ENCODE measurements around the gene ZNF155.
A peak's percentile ranks its signal among the peaks of the same experiment; 100 is the strongest.
"Not testable (repeated sequence)": the region's sequence is repeated elsewhere in the genome, so short reads cannot be mapped to it uniquely, and the experiment has no call there.

Gene ZNF155

GRCh38 chr19:43983912-43984686 is at the start of gene ZNF155:
TSS of gene ZNF155 (plus strand) at chr19:43984188. CDS start at chr19:43988544, 4,356 bp downstream.
- no peak within 1 kb of the TSS for H3K27ac ChIP-seq (ENCODE audit: low read length)
- H3K4me3 ChIP-seq (ENCODE audit: low read length): peak within 1 kb of the TSS; percentile 94
- H3K4me1 ChIP-seq (ENCODE audit: insufficient read depth, low read length): no peaks in the 10 kb centered on the region; the same call in 1 of the 2 replicates
- peaks cover 23% of the 10 kb centered on the region for H3K9me3 ChIP-seq (ENCODE audit: insufficient read depth, low read depth, low read length)
- peaks cover 7% of the 10 kb centered on the region; the same call in 1 of the 2 replicates for H3K36me3 ChIP-seq (ENCODE audit: insufficient read depth, low read depth, low read length)
- H3K27me3 ChIP-seq (ENCODE audit: insufficient read depth, low read length): no peaks in the 10 kb centered on the region
- peak within 1 kb of the TSS; percentile 77; the same call in 1 of the 2 replicates for H3K9ac ChIP-seq (ENCODE audit: low read depth, low read length)

DNA sequence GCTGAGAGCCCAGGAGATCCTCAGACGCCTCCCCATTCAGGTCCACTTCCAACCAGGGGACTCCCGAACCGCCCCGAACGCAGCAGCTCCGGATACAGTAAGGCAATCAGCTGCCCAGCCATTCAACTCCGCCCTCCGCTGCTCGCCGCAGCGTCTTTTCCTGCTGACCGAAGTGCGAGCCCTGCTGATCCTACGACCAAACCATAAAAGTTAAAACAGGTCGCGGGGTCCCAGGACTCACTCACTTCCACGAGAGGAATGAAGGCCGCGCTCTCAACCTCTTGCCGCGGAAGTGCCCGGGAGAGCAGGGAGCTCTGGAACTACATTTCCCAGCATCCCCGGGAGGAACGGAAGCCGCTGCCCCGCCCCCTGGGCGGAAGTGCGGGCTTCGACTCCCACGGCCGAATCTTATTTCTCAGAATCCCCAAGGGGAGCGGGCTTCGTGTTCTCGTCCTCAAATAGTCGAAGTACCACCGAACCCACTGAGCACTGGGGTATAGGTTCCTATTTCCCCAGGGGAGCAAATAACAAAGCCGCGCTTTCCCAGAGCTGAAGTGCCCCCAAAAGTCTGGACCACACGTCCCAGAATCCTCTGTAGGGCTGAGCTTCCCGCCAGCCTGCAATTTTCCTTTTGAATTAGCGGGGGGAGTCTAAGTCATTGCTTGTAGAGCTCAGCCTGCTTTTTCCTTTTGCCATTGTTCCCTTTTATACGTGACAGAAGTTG is 48.8 kb upstream of the ZNF155 start, which contains the start of gene ZNF45:
Gene ZNF45, minus strand, starts transcription at position 298 of the 724 bp plus-strand sequence. CDS start 13,097 bp downstream, outside the sequence.
- peaks cover 15% of the 10 kb centered on the region for H3K9me3 ChIP-seq (ENCODE audit: insufficient read depth, low read depth, low read length)
- peak within 1 kb of the TSS; percentile 73 for H3K4me3 ChIP-seq (ENCODE audit: low read length)
- H3K9ac ChIP-seq (ENCODE audit: low read depth, low read length): peak within 1 kb of the TSS; percentile 77
- H3K4me1 ChIP-seq (ENCODE audit: insufficient read depth, low read length): 0 out of 2 replicates have a peak, but pooled peaks cover 5% of the 10 kb centered on the region
- H3K27ac ChIP-seq (ENCODE audit: low read length): peak within 1 kb of the TSS; percentile 67
- H3K36me3 ChIP-seq (ENCODE audit: insufficient read depth, low read depth, low read length): peaks cover 22% of the 10 kb centered on the region
- no peaks in the 10 kb centered on the region for H3K27me3 ChIP-seq (ENCODE audit: insufficient read depth, low read length)

GRCh38 chr19:43936188-43936587 is 47.8 kb upstream of the ZNF155 start:
- Histone ChIP-seq H3K27ac (ENCODE audit: low read length) (no peak overlapping the region), H3K4me1 (ENCODE audit: insufficient read depth, low read length) (0 out of 2 replicates have a peak, but pooled peaks cover 5% of the 10 kb centered on the region), H3K36me3 (ENCODE audit: insufficient read depth, low read depth, low read length) (peaks cover 13% of the 10 kb centered on the region), H3K9ac (ENCODE audit: low read depth, low read length) (no peak overlapping the region), H3K9me3 (ENCODE audit: insufficient read depth, low read depth, low read length) (peaks cover 21% of the 10 kb centered on the region), H3K4me3 (ENCODE audit: low read length) (no peak overlapping the region), H3K27me3 (ENCODE audit: insufficient read depth, low read length) (no peaks in the 10 kb centered on the region)

GRCh38 chr19:43939557-43940260 is 44.3 kb upstream of the ZNF155 start:
- Histone ChIP-seq H3K9ac (ENCODE audit: low read depth, low read length) (no peak overlapping the region), H3K36me3 (ENCODE audit: insufficient read depth, low read depth, low read length) (no peaks in the 10 kb centered on the region)

DNA sequence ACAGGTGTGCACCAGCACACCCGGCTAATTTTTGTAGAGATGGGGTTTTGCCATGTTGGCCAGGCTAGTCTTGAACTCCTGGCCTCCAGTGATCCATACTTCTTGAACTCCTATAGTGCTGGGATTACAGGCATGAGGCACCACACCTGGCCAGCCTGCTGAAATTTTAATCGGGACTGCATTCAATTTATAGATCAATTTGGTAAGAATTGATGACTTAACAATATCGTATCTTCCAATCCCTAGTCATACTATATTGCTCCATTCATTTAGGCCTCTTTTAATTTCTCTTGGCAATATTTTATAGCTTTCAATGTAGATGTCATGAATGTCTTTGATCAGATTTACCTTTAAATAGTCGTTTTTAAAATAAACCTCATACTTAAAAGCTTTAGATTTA is 43.3 kb upstream of the ZNF155 start:
- Histone ChIP-seq H3K27ac (ENCODE audit: low read length) (no peak overlapping the region), H3K27me3 (ENCODE audit: insufficient read depth, low read length) (no peaks in the 10 kb centered on the region), H3K9me3 (ENCODE audit: insufficient read depth, low read depth, low read length) (peaks cover 46% of the 10 kb centered on the region), H3K4me1 (ENCODE audit: insufficient read depth, low read length) (no peaks in the 10 kb centered on the region), H3K4me3 (ENCODE audit: low read length) (no peak overlapping the region), H3K9ac (ENCODE audit: low read depth, low read length) (no peak overlapping the region), H3K36me3 (ENCODE audit: insufficient read depth, low read depth, low read length) (no peaks in the 10 kb centered on the region)

More at GRCh38 chr19:43939557-43940260, 44.3 kb upstream of the ZNF155 start:
- Histone ChIP-seq H3K27ac (ENCODE audit: low read length) (no peak overlapping the region), H3K27me3 (ENCODE audit: insufficient read depth, low read length) (no peaks in the 10 kb centered on the region), H3K4me1 (ENCODE audit: insufficient read depth, low read length) (no peaks in the 10 kb centered on the region), H3K4me3 (ENCODE audit: low read length) (no peak overlapping the region), H3K9me3 (ENCODE audit: insufficient read depth, low read depth, low read length) (peaks cover 39% of the 10 kb centered on the region)

DNA sequence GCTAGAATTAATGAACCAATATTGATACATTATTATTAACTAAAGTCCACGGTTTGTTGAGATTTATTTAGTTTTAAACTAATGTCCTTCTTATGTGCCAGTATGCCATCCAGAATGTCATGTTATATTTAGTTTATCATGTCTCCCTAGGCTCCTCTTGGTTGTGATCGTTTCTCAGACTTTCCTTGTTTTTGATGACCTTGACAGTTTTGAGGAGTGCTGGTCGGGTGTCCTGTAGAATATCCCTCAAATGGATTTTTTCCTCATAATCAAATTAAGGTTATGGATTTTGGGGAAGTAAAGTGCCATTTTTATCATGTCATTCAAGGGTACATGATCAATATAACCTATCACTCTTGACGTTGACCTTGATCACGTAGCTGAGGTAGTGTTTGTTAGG is 42.8 kb upstream of the ZNF155 start:
- Histone ChIP-seq H3K4me3 (ENCODE audit: low read length) (no peak overlapping the region), H3K9ac (ENCODE audit: low read depth, low read length) (no peak overlapping the region), H3K4me1 (ENCODE audit: insufficient read depth, low read length) (no peaks in the 10 kb centered on the region), H3K27me3 (ENCODE audit: insufficient read depth, low read length) (no peaks in the 10 kb centered on the region), H3K36me3 (ENCODE audit: insufficient read depth, low read depth, low read length) (no peaks in the 10 kb centered on the region), H3K9me3 (ENCODE audit: insufficient read depth, low read depth, low read length) (peaks cover 51% of the 10 kb centered on the region), H3K27ac (ENCODE audit: low read length) (no peak overlapping the region)

GRCh38 chr19:43947412-43947811 is 36.6 kb upstream of the ZNF155 start:
- H3K27ac ChIP-seq (ENCODE audit: low read length); H3K36me3 ChIP-seq (ENCODE audit: insufficient read depth, low read depth, low read length); H3K4me1 ChIP-seq (ENCODE audit: insufficient read depth, low read length); H3K4me3 ChIP-seq (ENCODE audit: low read length); H3K9ac ChIP-seq (ENCODE audit: low read depth, low read length); H3K27me3 ChIP-seq (ENCODE audit: insufficient read depth, low read length): not testable (repeated sequence)
- H3K9me3 ChIP-seq (ENCODE audit: insufficient read depth, low read depth, low read length): peaks cover 56% of the 10 kb centered on the region

- peaks cover 53% of the 10 kb centered on the region for H3K9me3 ChIP-seq (ENCODE audit: insufficient read depth, low read depth, low read length)
- not testable (repeated sequence) for H3K4me1 ChIP-seq (ENCODE audit: insufficient read depth, low read length); H3K27me3 ChIP-seq (ENCODE audit: insufficient read depth, low read length)
Measured at GRCh38 chr19:43949803-43950202, 34.2 kb upstream of the ZNF155 start.

DNA sequence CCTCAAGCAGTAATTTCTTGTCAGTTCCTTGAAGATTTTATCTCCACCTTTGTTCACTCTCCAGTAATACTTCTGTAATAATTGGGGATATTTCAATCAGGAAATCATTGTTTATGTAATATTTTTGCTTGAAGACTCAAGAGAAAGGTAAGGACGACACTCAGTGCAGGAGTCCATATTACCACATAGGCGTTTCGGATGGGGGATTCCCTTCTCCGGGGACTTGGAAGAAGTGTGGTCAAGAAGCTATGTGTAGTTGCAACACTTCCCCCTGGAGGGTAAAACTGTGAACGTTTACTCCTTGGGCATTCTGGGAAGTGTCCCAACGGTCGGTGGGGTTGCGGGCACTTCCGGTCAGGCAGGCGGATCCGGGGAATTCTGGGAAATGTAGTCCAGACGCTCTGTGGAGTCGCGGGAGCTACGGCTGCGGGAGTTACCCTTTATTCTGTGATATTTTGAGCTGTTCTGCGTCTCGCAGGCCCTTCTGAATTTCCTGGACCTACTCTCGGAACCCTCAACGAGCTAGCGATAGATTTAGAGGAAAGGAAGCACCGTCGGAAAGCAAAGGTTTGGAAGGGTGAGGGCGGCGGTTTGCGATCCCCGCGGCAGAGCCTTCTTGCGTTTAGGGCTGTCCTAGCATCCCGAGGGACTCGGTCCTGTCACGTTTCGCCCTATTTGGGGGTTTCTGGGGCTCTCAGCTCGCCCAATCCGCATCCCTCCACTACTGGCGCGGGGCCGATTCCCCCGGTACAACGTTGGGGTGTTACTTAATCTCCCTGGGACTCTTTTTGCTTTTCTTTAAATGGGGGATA is 32.9 kb upstream of the ZNF155 start, which contains the start of gene ZNF221:
Gene ZNF221, plus strand, starts transcription at position 395 of the 812 bp plus-strand sequence. CDS start 11,499 bp downstream, outside the sequence.
- Histone ChIP-seq H3K4me3 (ENCODE audit: low read length) (peak within 1 kb of the TSS; percentile 97), H3K9ac (ENCODE audit: low read depth, low read length) (peak within 1 kb of the TSS; percentile 78; the same call in 1 of the 2 replicates), H3K9me3 (ENCODE audit: insufficient read depth, low read depth, low read length) (peaks cover 52% of the 10 kb centered on the region), H3K27ac (ENCODE audit: low read length) (peak within 1 kb of the TSS; percentile 49), H3K4me1 (ENCODE audit: insufficient read depth, low read length) (no peaks in the 10 kb centered on the region; the same call in 1 of the 2 replicates), H3K27me3 (ENCODE audit: insufficient read depth, low read length) (no peaks in the 10 kb centered on the region), H3K36me3 (ENCODE audit: insufficient read depth, low read depth, low read length) (no peaks in the 10 kb centered on the region)

More at GRCh38 chr19:43949803-43950202, 34.2 kb upstream of the ZNF155 start:
- H3K27ac ChIP-seq (ENCODE audit: low read length); H3K36me3 ChIP-seq (ENCODE audit: insufficient read depth, low read depth, low read length); H3K4me3 ChIP-seq (ENCODE audit: low read length); H3K9ac ChIP-seq (ENCODE audit: low read depth, low read length): not testable (repeated sequence)

- no peak overlapping the region for H3K27ac ChIP-seq (ENCODE audit: low read length)
- H3K27me3 ChIP-seq (ENCODE audit: insufficient read depth, low read length): no peaks in the 10 kb centered on the region
- H3K4me1 ChIP-seq (ENCODE audit: insufficient read depth, low read length): no peaks in the 10 kb centered on the region
- H3K4me3 ChIP-seq (ENCODE audit: low read length): no peak overlapping the region
- no peak overlapping the region for H3K9ac ChIP-seq (ENCODE audit: low read depth, low read length)
- H3K9me3 ChIP-seq (ENCODE audit: insufficient read depth, low read depth, low read length): peaks cover 57% of the 10 kb centered on the region
- no peaks in the 10 kb centered on the region for H3K36me3 ChIP-seq (ENCODE audit: insufficient read depth, low read depth, low read length)
Measured at GRCh38 chr19:43956827-43957226, 27.2 kb upstream of the ZNF155 start.

Data from iPS-20b (cell line).